GM21737 (cell line): ENCODE measurements around the gene CACNA1A.
"Not testable (repeated sequence)": the region's sequence is repeated elsewhere in the genome, so short reads cannot be mapped to it uniquely, and the experiment has no call there.

ENCODE experiments used
- ATAC-seq: cut with Tn5 transposase; IDR thresholded peaks from one replicate; pipeline ENCODE4 v1.9.1; 2021; ENCODE audit warnings: mild to moderate bottlenecking, moderate library complexity; ENCODE audit not compliant: unreplicated experiment

The CACNA1A gene

GRCh38 chr19:13506471-13506820 is at the start of gene CACNA1A:
CACNA1A (minus strand) TSS chr19:13506479; CDS start chr19:13506224, 255 bp downstream.
- ATAC-seq: no peak

- no peak for ATAC-seq
Observed at GRCh38 chr19:13554506-13555240, 48.4 kb upstream of the CACNA1A start.

GRCh38 chr19:13553880-13554400 is 47.7 kb upstream of the CACNA1A start:
- no peak for ATAC-seq

GRCh38 chr19:13548131-13548530 is 41.9 kb upstream of the CACNA1A start:
- no peak for ATAC-seq

GRCh38 chr19:13547102-13547501 is 40.8 kb upstream of the CACNA1A start:
- no peak for ATAC-seq

- ATAC-seq: no peak
Observed at GRCh38 chr19:13544423-13544822, 38.1 kb upstream of the CACNA1A start.

GRCh38 chr19:13541554-13541953 is 35.3 kb upstream of the CACNA1A start:
- no peak for ATAC-seq

GRCh38 chr19:13539332-13539731 is 33.1 kb upstream of the CACNA1A start:
- no peak for ATAC-seq

- no peak for ATAC-seq
Observed at GRCh38 chr19:13538601-13539253, 32.4 kb upstream of the CACNA1A start.

GRCh38 chr19:13537454-13537853 is 31.2 kb upstream of the CACNA1A start:
- ATAC-seq: no peak

- no peak for ATAC-seq
Observed at GRCh38 chr19:13530720-13531119, 24.4 kb upstream of the CACNA1A start.

GRCh38 chr19:13529721-13530120 is 23.4 kb upstream of the CACNA1A start:
- not testable (repeated sequence) for ATAC-seq

GRCh38 chr19:13526552-13526951 is 20.3 kb upstream of the CACNA1A start:
- no peak for ATAC-seq

GRCh38 chr19:13521066-13521465 is 14.8 kb upstream of the CACNA1A start:
- no peak for ATAC-seq

GRCh38 chr19:13511947-13512346 is 5.7 kb upstream of the CACNA1A start:
- no peak for ATAC-seq

GRCh38 chr19:13507053-13507611 is 853 bp upstream of the CACNA1A start:
- ATAC-seq: no peak

- ATAC-seq: no peak
Observed at GRCh38 chr19:13505761-13506470, 363 bp downstream of the CACNA1A start.

- ATAC-seq: no peak
Observed at GRCh38 chr19:13505164-13505695, 1.0 kb downstream of the CACNA1A start.

GRCh38 chr19:13503570-13504235 is 2.6 kb downstream of the CACNA1A start:
- no peak for ATAC-seq

GRCh38 chr19:13502231-13502630 is 4.0 kb downstream of the CACNA1A start:
- ATAC-seq: no peak

- ATAC-seq: no peak
Observed at GRCh38 chr19:13499692-13500091, 6.6 kb downstream of the CACNA1A start.
